ENCODE measurements around the gene DLGAP1.
A peak's percentile ranks its signal among the peaks of the same experiment; 100 is the strongest.

The DLGAP1 gene

DNA sequence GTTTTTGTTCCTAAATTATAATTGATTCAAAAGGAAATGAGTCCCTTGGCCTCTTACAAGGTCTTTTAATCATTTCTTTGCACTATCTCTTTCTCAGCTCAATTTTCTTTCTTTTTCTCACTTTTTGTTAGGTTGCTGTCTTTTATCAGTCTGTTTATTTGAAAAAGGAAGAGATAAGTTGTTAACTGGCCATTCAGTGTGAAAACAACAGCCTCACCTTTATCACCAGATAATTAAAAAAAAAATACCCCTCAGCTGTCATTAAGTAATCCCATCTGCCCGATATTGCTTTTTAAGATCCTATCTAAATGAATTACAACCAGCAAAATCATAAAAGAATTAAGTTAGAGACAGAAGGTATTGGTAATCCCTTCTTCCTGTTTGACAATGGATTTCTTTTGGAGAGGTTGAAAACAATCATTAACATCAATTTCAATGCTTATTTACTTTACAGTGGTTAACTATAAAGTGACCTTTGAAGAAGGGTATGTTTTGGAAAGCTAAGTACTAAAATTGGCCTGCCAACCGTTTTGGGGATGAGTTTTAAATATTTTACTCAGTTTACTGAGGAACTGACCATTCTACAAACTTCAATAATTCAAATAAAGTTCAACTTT lies 900.2 kb downstream of the DLGAP1 start:
- DNase-seq: no peak

DNA sequence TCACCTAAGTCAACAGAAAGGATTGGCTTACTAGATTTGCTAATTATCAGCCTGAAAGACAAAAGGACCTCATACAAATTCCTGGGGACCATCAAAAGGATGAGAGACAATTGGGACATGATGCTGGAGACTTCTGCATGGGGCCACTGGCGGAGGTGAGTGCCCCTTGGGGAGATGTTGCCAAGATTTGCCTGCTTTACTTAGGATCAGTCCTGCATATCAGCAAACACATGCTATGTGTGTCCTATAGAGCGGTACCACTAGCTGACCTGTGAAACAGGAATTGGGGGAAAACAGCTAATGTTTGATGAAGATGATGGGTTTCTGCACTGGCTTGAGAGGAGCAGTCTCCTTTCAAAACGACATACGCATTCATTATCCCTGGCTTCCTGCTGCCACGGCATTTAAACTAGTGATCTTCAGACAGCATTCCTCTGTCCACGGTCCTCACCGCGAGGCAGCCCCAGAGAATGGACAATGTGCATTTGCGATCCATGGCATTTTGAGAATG lies 901.0 kb downstream of the DLGAP1 start:
- no peak for DNase-seq

DNA sequence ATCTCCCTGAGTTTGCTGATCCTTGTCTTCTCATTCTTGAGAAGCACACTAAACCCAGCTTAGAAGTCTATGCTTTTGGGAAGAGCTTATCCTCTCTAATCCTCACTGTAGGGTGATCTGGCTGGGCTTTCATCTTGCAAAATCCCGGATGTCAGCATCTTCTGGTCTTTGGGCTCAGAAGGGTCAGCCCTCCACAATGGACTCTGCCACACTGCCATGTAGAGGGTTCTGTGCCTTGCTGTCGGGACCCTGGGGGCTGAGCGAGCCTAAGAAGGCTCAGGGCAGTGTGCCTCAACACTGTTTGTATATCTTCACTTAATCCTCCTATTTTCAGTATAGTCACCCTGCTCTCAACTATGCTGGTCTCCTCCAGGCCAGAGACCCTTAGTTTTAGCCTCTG lies 902.8 kb downstream of the DLGAP1 start:
- no peak for DNase-seq

DNA sequence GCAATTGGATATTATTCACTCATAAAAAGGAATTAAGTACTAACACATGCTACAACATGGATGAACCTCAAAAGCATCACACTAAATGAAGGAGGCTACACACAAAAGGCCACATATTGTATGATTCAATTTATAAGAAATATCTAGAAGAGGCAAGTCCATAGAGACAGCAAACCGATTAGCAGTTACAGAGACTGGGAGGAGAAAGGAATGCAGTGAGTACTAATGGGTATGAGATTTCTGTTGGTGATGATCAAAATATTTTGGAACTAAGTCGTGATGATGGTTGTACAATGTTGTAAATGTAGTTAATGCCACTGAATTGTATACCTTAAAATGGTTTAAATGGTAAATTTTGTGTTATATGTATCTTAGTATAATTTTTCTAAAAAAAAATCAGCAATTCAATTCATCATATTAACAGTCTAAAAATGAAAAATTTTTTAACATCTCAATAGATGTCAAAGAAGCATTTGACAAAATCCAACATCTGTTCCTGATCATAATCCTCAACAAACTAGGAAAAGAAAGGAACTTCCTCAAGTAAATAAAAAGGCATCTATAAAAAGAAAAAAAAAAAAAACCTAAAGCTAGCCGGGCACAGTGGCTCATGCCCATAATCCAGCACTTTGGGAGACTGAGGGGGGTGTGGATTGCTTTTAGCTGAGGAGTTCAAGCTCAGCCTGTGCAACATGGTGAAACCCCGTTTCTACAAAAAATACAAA lies 907.1 kb downstream of the DLGAP1 start:
- DNase-seq: no peak

DNA sequence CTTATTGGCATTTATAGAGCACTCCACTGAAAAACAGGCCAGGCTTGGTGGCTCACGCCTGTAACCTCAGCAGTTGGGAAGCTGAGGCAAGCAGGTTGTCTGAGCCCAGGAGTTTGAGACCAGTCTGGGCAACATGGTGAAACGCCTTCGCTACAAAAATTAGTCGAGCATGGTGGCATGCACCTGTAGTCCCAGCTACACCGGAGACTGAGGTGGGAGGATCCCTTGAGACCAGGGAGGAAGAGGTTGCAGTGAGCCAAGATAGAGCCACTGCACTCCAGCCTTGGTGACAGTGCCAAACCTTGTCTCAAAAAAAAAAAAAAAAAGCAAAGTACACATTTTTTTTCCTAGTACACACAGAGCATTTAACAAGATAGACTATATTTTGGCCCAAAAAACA lies 909.0 kb downstream of the DLGAP1 start:
- DNase-seq: no peak

DNA sequence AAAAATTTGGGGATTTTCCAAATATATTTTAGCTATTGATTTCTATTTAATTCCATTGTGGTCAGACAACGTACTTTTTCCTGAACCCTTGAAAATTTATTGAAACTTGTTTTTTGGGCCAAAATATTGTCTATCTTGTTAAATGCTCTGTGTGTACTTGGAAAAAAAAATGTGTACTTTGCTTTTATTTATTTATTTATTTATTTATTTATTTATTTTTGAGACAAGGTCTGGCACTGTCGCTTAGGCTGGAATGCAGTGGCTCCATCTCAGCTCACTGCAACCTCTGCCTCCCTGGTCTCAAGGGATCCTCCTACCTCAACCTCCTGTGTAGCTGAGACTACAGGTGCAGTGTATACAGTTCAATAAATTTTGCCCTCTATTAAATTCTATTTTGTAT lies 910.6 kb downstream of the DLGAP1 start:
- DNase-seq: no peak

DNA sequence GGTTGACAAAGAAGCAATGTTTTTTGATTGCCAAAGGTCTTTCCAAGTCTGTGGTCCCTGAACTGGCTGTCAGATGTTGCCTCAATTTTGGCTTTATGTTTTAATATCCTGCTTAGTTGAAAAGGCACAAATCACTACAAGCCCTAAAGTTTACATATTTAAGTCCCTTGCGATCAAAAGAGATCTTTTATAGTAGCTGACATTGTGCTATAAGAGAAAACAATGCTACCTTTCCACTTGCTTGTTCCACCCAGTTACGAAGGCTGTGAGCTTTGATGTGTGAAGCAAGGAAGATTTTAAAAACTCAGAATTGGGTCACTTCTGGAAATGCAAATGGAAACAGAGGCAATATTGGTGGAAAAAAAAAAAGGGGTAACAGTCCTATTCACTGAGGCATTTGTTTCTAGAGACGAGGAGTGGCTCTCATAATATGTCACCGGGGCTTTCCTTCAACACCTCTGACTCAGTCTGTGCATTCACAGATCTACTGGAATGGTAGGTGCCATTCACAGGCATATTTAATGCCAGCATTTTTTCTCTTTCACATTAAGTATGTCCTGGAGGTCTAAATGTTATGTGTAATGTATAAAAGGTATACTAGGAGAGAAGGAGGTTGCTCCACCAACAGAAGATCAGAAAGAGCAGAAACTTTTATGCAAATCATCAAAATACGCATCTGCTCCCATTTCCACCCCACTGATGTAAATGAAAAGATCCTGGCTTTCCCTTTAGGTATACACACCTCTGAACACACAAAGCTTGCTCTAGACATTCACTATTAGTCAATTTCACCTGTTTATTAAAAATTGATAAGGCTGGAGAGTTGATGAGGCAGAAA lies 913.3 kb downstream of the DLGAP1 start:
- no peak for DNase-seq

DNA sequence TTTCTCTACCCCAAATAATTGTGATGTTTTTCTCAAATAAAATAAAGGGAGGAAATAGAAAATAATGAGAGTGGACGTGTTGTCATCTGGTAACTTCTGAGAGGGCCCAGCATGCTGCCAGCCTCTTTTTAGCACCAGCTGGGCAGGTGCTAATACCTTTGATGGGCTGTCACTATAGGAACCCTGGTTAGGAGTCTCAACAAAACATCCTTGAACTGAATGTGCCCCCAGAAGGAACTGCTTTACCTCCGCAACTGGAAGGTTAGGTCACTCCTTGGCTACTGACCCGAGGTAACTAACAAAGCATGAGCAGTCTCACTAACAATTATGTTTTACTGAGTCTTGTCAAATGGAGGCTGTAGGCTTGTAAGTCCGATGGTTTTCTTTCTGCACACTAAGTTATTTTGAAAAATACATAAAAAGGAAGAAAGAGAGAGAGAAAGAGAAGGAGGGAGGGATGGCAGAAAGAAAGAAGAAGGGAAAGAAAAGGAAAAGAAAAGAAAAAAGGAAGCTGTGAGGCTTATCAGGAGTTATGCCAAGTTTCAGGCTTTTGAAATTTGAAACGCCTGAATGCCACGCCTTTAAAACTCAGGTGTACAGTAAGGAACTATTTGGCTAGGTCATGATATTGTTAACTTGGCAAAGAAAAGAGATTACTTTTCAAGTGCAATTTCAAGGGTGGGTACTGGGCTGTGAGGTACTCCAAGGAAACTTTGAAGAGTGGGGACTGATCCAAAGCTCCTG lies 914.1 kb downstream of the DLGAP1 start:
- no peak for DNase-seq

DNA sequence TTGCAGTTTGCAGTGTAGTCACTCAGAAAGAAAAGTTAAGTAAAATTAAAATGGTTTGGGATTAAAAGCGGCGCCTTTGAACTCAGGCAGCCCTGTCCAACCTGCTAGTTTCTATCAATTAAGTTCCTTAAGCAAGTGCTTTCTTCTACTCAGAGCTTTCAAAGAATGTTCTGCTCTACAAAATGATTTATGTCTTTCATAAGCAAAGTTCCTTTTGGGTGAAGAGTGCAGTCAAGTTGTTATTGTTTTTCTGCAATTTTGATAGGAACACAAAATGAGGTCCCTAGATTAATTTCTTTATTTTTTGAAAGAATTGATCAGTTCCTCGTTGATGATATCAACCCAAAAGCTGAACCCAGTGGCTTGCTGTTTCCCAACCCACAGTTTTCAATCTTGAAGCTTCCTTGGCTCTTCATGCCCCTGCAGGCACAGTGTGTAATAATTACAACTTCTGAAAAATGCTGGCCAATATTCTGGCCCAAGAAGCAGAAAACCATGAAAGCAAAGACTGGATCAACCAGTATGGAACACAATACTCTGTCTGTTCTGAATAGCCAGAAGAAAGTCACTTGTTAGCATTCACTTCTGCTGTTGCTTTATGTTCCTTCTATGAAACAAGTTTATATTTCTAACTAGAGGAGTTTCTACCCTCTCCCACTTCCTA lies 916.0 kb downstream of the DLGAP1 start:
- DNase-seq: no peak

DNA sequence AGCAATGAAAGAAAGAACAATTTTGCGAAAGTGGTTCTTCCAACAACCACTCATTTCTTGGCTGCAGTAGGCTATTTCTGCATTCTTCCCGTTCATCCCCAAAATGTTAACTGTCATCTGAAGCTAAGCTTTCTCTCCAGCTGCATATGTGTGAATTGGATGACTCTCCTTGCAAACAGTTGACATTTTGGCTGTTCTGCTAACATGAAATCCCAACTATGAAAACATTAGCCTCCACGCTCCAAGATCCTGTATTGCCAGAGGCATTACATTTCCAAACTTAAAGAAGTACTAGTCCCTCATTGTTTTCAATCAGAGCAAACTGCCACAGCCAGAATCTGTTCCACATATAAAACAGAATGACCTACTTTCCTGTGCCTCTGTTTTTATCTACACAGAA lies 916.7 kb downstream of the DLGAP1 start:
- DNase-seq: peak; percentile 56

DNA sequence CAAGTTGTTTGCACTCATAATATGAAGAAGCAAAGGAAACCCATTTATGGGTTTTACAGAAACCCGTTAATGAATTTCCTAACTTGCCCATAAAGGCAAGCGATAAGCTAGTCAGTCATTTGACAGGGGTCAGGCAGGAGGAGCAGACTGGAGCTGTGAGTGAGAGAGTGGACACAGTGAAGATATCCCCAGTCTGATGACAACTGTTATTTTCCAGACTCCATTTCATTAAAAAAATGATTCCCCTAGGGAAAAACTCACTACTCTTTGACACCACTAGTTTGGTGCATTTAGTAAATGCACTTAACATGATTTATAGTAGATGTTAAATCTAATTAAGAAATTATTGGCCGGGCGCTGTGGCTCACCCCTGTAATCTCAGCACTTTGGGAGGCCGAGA lies 924.3 kb downstream of the DLGAP1 start:
- no peak for DNase-seq

DNA sequence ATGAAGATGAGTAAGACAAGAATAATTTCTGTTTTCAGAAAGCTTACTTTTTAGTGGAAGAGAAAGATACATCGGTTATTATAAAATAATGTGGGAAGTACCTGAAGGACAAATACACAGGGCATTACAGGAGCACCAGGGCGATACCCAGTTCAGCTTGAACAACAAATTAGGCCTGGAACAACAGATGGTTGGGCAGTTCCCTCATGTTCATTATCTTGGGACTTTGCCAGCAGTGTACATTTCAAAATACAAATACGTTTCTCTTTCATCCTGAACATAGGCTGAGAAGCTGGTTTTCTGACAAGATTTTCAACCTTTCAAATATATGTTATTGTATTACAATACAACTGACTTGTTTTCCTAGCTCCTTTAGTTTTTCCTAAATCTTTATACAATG lies 925.5 kb downstream of the DLGAP1 start:
- no peak for DNase-seq

DNA sequence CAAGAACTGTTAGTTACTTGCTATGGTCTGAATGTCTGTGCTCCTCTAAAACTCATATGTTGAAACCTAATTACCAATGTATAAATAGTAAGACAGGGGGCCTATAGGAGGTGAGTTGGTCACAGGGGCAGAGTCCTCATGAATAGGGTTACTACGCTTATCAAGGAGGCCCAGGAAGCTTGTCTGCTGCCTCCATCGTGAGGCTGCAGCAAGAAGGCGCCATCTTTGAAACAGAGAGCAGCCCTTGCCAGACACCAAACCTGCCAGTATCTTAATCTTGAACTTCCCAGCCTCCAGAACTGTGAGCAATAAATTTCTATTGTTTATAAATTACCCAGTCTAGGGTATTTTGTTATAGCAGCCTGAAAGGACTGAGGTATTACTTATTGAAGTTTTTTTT lies 926.0 kb downstream of the DLGAP1 start:
- DNase-seq: no peak

DNA sequence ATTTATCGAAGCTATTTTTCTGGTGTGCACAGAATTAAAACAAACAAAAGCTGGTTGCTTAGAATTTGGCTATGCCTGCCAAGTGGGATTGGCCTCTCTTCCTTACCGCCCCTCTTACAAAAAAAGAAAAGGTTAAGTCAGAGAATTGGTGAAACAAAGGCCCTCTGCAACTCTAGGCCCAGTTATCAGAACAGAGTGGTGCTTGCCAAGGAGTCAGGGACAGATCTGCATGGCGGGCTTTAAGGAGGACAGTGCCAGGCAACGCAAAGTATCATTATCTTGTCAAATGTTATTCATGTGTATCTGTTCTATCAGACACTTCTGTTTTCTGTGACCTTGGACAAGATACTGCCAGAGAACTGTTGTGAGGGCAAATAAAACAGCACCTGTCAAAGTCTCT lies 926.9 kb downstream of the DLGAP1 start:
- DNase-seq: no peak

DNA sequence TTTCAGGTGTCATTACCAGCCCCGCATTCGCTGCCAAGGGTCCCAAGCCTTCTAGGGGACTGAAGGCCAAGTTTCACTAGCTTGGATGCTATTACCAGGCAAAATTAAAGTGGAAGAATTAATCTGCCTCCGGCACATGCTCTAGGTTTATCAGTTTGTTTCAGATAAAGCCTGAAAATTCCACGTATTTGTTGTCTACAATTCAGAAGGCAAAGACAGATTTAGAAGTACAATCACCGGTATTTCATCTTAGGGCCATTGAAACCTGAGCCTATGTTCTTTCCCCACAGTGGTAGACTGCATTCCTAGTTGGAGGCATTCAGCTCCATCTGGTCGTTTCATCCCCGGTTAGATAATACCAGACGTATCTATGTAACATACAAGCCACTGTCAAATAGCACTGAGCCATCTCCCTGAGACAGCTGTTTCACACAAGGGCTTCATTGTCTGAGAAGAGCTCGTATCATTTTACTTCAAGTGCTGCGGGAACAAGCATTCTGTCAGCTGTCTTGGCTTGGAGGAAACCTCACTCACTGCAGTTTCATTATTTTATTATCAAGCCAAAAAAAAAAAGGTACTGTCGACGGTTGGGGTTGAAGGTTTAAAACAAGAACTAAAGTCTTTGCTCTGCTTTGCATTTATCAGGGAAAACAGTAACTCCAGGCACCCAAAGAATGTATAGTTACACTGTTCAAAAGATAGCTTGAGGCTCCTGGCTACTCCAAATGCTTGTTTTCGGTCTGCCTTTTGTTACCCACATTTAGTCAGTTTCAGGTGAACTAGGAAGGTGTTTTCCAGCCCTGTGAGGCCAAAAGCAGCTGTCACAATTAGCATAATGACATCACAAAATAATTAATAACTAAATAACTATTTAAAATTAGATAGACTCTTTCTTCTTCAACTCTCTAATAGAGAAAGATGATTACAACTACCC lies 928.4 kb downstream of the DLGAP1 start:
- DNase-seq: peak; percentile 73

DNA sequence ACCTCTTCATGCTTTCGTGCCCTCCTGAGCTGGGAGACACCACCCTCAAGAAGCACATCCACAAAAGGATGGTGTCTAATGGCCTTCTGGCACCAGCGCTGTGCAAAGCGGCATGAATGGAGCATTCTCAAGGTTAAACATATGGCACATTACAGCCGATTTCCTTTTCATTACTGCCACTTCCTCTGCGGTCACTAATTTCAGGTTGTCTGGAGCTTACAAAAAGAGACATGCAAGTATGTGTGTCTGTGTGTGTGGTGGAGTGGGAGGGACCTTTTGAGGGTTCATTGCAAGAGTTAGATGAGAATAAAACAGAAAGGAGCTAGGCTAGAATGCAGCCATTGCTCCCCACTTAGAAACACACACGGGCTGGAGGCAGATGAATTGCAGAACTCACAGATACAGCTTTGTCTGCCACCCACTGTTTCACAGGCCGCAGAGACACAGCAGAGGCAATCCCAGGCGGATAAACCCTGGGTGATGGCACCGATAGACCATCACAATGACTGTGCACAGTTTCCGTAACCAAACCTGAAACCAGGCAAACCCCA lies 929.2 kb downstream of the DLGAP1 start:
- peak; percentile 28 for DNase-seq

DNA sequence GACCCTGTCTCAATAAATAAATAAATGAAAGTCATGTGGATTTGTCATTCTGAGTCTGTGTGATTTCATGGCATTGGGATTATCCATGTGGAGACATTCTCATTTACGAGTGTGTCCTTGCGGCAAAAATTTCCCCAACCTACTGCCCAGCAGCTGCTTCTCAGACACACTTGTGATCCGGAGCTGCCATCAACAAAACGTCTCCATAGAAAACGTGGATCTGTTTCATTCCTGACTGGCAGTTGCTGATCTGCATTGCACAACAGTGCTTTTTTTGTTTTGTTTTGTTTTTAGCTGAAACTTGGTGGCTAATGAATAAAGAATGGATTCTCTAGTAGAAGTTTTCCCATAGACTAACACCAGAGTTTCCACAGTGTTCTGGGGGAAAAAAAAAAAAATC lies 930.4 kb downstream of the DLGAP1 start:
- peak; percentile 26 for DNase-seq

DNA sequence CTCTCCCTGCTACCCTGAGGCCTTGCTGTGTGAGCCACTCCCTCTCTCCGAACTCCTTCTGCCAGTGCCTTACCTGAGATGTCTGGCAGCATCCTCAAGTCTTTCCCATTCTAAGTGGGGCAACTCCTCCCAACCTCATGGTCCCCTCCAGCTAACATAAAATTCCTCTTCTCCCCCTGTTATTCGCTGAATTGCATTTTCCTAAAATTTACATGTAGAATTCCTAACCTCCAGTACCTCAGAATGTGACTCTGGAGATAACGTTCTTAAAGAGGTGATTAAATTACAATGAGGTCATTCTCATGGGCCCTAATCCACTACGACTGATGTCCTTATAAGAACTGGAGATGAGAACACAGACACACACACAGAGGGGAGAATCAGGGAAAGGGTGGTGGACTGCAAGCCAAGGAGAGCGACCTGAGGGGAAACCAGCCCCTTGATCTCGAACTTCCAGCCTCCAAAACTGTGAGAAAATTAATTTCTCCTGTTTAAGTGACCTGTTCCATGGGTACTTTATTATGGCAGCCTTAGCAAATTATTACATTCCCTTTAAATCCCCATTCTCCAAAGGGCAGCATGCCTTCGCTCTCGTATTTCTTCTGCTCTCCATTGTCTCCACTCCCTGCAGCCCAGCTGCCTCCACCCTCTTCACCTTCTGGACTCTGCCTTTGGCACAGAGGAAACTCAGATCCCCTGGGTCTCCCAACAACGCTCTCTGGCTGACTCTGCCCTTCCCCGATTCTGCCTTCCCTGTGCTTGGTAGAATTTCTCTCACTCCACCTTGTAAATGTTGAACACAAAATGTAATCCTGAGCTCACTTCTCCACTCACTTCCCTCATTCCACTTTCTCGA lies 934.6 kb downstream of the DLGAP1 start:
- DNase-seq: no peak

DNA sequence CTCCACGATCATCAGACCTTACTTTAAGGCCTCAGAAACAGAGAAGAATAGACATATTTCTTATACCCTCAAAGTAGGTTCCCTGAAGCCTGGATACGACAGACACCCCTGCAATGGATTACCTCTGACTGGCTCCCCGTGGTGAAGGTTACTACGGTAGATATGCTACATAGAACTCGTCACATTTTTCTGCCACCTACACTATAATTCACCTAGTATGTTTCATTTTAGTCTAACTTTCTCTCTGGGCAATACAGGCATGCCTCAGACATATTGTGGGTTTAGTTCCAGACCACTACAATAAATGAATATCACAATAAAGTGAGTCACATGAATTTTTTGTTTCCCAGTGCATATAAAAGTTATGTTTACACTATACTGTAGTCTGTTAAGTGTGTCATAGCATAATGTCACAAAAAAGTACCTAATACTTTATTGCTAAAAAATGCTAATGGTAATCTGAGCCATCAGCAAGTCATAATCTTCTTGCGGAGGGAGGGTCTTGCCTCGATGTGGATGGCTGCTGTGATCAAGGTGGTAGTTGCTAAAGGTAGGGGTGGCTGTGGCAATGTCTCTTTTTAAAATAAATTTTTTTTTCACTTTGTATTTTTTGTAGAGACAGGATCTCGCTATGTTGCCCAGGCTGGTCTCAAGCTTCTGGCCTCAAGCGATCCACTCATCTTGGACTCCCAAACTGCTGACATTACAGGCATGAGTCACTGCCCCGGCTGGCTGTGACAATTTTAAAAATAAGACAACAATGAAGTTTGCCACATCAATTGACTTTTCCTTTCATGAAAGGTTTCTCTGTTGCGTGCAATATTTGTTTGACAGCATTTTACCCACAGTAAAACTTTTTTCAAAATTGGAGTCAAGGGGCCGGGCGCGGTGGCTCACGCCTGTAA lies 940.5 kb downstream of the DLGAP1 start:
- DNase-seq: no peak

Measured in femur (tissue), 1 donor.